ENCODE data around the gene ZFP92.

ZFP92 gene

GRCh38 chrX:153441296-153441695 lies 30.0 kb downstream of the ZFP92 start:
- no peak for DNase-seq

- no peak for DNase-seq
These were observed 30.7 kb downstream of the ZFP92 start for GRCh38 chrX:153441981-153442380.

- DNase-seq: no peak
These were observed 31.2 kb downstream of the ZFP92 start for GRCh38 chrX:153442463-153442862.

GRCh38 chrX:153443476-153444332 lies 32.4 kb downstream of the ZFP92 start:
- no peak for DNase-seq

GRCh38 chrX:153444333-153445011 lies 33.2 kb downstream of the ZFP92 start:
- DNase-seq: no peak

- no peak for DNase-seq
These were observed 34.0 kb downstream of the ZFP92 start for GRCh38 chrX:153445106-153445855.

GRCh38 chrX:153445856-153446635 lies 34.8 kb downstream of the ZFP92 start, which contains the start of gene TREX2:
Gene TREX2 (minus strand): TSS chrX:153446056. CDS start chrX:153445430, 626 bp downstream.
- DNase-seq: no peak

GRCh38 chrX:153446636-153446936 lies 35.3 kb downstream of the ZFP92 start:
- DNase-seq: no peak

- no peak for DNase-seq
These were observed 35.8 kb downstream of the ZFP92 start for GRCh38 chrX:153446950-153447580.

- no peak for DNase-seq
These were observed 36.3 kb downstream of the ZFP92 start for GRCh38 chrX:153447581-153447960.

- DNase-seq: no peak
These were observed 37.5 kb downstream of the ZFP92 start for GRCh38 chrX:153448556-153449367.

GRCh38 chrX:153449368-153450113 lies 38.3 kb downstream of the ZFP92 start:
- no peak for DNase-seq

GRCh38 chrX:153450114-153450948 lies 39.1 kb downstream of the ZFP92 start:
- DNase-seq: no peak

- no peak for DNase-seq
These were observed 39.6 kb downstream of the ZFP92 start for GRCh38 chrX:153450949-153451277.

- no peak for DNase-seq
These were observed 43.8 kb downstream of the ZFP92 start for GRCh38 chrX:153454901-153455550.

GRCh38 chrX:153455571-153455970 lies 44.3 kb downstream of the ZFP92 start:
- no peak for DNase-seq

- no peak for DNase-seq
These were observed 44.9 kb downstream of the ZFP92 start for GRCh38 chrX:153456161-153456560.

GRCh38 chrX:153456704-153457103 lies 45.4 kb downstream of the ZFP92 start:
- no peak for DNase-seq

GRCh38 chrX:153457136-153457825 lies 46.0 kb downstream of the ZFP92 start:
- no peak for DNase-seq
